Activated CD4-positive, alpha-beta T cell treated with anti-CD3 and anti-CD28 coated beads, Interleukin-2, amount 10 ng/mL, durations not matched to agents 7 days and 5 days (primary cell): Measurements from ENCODE around the gene SCYGR4. TPM values are rescaled to one million over a fixed set of nuclear protein-coding genes. Genes with fewer than 3 reads are reported as not detected.
"Not testable (repeated sequence)": the region's sequence is repeated elsewhere in the genome, so short reads cannot be mapped to it uniquely, and the experiment has no call there.

Experiments
- CTCF ChIA-PET: fragments of 350-600 bp; sonication (Branson Sonifier 250); formaldehyde crosslinking; loops from one replicate; lab custom pipeline; 2021; ENCODE audit warnings: antibody characterized with exemption; lab: Charles Lee
- POLR2A ChIA-PET: fragments of 350-600 bp; sonication (Branson Sonifier 250); formaldehyde crosslinking; loops from one replicate; lab custom pipeline; 2021; ENCODE audit warnings: antibody characterized with exemption; lab: Charles Lee
- DNase-seq: peaks from one replicate; pipeline ENCODE4 v3.0.0-alpha.2; 2020
- H3K27ac Mint-ChIP-seq: one replicate; pipeline ENCODE4 v1.8.0; 2021; ENCODE audit warnings: mild to moderate bottlenecking, moderate library complexity, mixed read lengths
- H3K27me3 Mint-ChIP-seq: one replicate; pipeline ENCODE4 v1.8.0; 2021; ENCODE audit warnings: mixed read lengths
- H3K36me3 Mint-ChIP-seq: one replicate; pipeline ENCODE4 v1.8.0; 2021; ENCODE audit warnings: low read depth, mixed read lengths
- H3K4me1 Mint-ChIP-seq: one replicate; pipeline ENCODE4 v1.8.0; 2021; ENCODE audit warnings: mixed read lengths
- H3K4me3 Mint-ChIP-seq: one replicate; pipeline ENCODE4 v1.8.0; 2021; ENCODE audit warnings: mild to moderate bottlenecking, moderate library complexity, mixed read lengths
- H3K9me3 Mint-ChIP-seq: one replicate; pipeline ENCODE4 v1.8.0; 2021; ENCODE audit warnings: mixed read lengths
- total RNA-seq, 2 experiments: library from RNA; stranded (reverse); gene quantifications; one replicate each; pipeline ENCODE4 v1.2.3, GENCODE V29; 2021

The SCYGR4 gene
- total RNA-seq, 2 experiments from 2014 or later = not detected

GRCh38 chr2:227598835-227599503 lies 18.3 kb upstream of the SCYGR4 start, which contains the start of gene SCYGR2:
Gene SCYGR2, plus strand, starts transcription at chr2:227598893. Its CDS starts 0 bp downstream, at chr2:227598893.
- H3K4me3 Mint-ChIP-seq, H3K27ac Mint-ChIP-seq, H3K36me3 Mint-ChIP-seq, POLR2A ChIA-PET, H3K4me1 Mint-ChIP-seq, DNase-seq, CTCF ChIA-PET, H3K9me3 Mint-ChIP-seq: not testable (repeated sequence)
- H3K27me3 Mint-ChIP-seq = peaks cover 20% of the 10 kb centered on the region

- no peaks in the 10 kb centered on the region for H3K36me3 Mint-ChIP-seq
- H3K4me3 Mint-ChIP-seq = no peak overlapping the region
- H3K4me1 Mint-ChIP-seq = no peaks in the 10 kb centered on the region
- H3K27me3 Mint-ChIP-seq = peaks cover 17% of the 10 kb centered on the region
- POLR2A ChIA-PET = no interaction called here
- CTCF ChIA-PET = no interaction called here
- no peak overlapping the region for H3K27ac Mint-ChIP-seq
- DNase-seq = no peak
- no peaks in the 10 kb centered on the region for H3K9me3 Mint-ChIP-seq
These were observed 14.9 kb upstream of the SCYGR4 start for GRCh38 chr2:227602358-227602757.

GRCh38 chr2:227606476-227606875 lies 10.8 kb upstream of the SCYGR4 start:
- no peak for DNase-seq
- ChIA-PET CTCF (no interaction called here), POLR2A (no interaction called here)

GRCh38 chr2:227607941-227608340 lies 9.4 kb upstream of the SCYGR4 start:
- H3K4me3 Mint-ChIP-seq = no peak overlapping the region
- peaks cover 7% of the 10 kb centered on the region for H3K4me1 Mint-ChIP-seq
- DNase-seq = no peak
- CTCF ChIA-PET = interaction anchor here (0.6 kb wide), 1 partner anchor 1857 kb away, joined by 3 read pairs; no protein-coding TSS in a partner anchor
- H3K27ac Mint-ChIP-seq = no peak overlapping the region
- POLR2A ChIA-PET = no interaction called here
- H3K27me3 Mint-ChIP-seq = peaks cover 41% of the 10 kb centered on the region
- no peaks in the 10 kb centered on the region for H3K36me3 Mint-ChIP-seq
- no peaks in the 10 kb centered on the region for H3K9me3 Mint-ChIP-seq

More at GRCh38 chr2:227606476-227606875, 10.8 kb upstream of the SCYGR4 start:
- no peaks in the 10 kb centered on the region for H3K36me3 Mint-ChIP-seq
- peaks cover 7% of the 10 kb centered on the region for H3K4me1 Mint-ChIP-seq
- no peak overlapping the region for H3K27ac Mint-ChIP-seq
- H3K9me3 Mint-ChIP-seq = no peaks in the 10 kb centered on the region
- H3K27me3 Mint-ChIP-seq = peaks cover 41% of the 10 kb centered on the region
- H3K4me3 Mint-ChIP-seq = no peak overlapping the region

- peaks cover 41% of the 10 kb centered on the region for H3K27me3 Mint-ChIP-seq
- peaks cover 7% of the 10 kb centered on the region for H3K4me1 Mint-ChIP-seq
- H3K4me3 Mint-ChIP-seq = no peak overlapping the region
- H3K36me3 Mint-ChIP-seq = no peaks in the 10 kb centered on the region
- DNase-seq = no peak
- H3K27ac Mint-ChIP-seq = no peak overlapping the region
- H3K9me3 Mint-ChIP-seq = no peaks in the 10 kb centered on the region
- ChIA-PET POLR2A (no interaction called here), CTCF (interaction anchor here (0.6 kb wide), 2 partner anchors 137 to 1858 kb away, joined by 3 read pairs; no protein-coding TSS in a partner anchor)
These were observed 8.5 kb upstream of the SCYGR4 start for GRCh38 chr2:227608561-227609338.

GRCh38 chr2:227610123-227610522 lies 7.2 kb upstream of the SCYGR4 start:
- Mint-ChIP-seq H3K27ac (no peak overlapping the region), H3K4me1 (peaks cover 7% of the 10 kb centered on the region), H3K36me3 (no peaks in the 10 kb centered on the region), H3K27me3 (peaks cover 39% of the 10 kb centered on the region), H3K9me3 (no peaks in the 10 kb centered on the region), H3K4me3 (no peak overlapping the region)
- DNase-seq = no peak
- CTCF ChIA-PET = no interaction called here
- POLR2A ChIA-PET = no interaction called here

GRCh38 chr2:227612546-227613271 lies 4.6 kb upstream of the SCYGR4 start:
- POLR2A ChIA-PET = no interaction called here
- Mint-ChIP-seq H3K27ac (no peak overlapping the region), H3K36me3 (no peaks in the 10 kb centered on the region), H3K27me3 (peaks cover 35% of the 10 kb centered on the region), H3K4me1 (peaks cover 7% of the 10 kb centered on the region), H3K9me3 (no peaks in the 10 kb centered on the region), H3K4me3 (no peak overlapping the region)
- DNase-seq = no peak
- CTCF ChIA-PET = no interaction called here

GRCh38 chr2:227613272-227613660 lies 4.0 kb upstream of the SCYGR4 start:
- CTCF ChIA-PET = no interaction called here
- no peaks in the 10 kb centered on the region for H3K36me3 Mint-ChIP-seq
- peaks cover 7% of the 10 kb centered on the region for H3K4me1 Mint-ChIP-seq
- no peak overlapping the region for H3K4me3 Mint-ChIP-seq
- POLR2A ChIA-PET = no interaction called here
- peaks cover 31% of the 10 kb centered on the region for H3K27me3 Mint-ChIP-seq
- no peaks in the 10 kb centered on the region for H3K9me3 Mint-ChIP-seq
- no peak overlapping the region for H3K27ac Mint-ChIP-seq
- no peak for DNase-seq

GRCh38 chr2:227614246-227614645 lies 3.1 kb upstream of the SCYGR4 start:
- ChIA-PET POLR2A (no interaction called here), CTCF (no interaction called here)
- H3K4me3 Mint-ChIP-seq = no peak overlapping the region
- no peak for DNase-seq
- H3K9me3 Mint-ChIP-seq = no peaks in the 10 kb centered on the region
- H3K27ac Mint-ChIP-seq = no peak overlapping the region
- H3K4me1 Mint-ChIP-seq = peaks cover 4% of the 10 kb centered on the region
- no peaks in the 10 kb centered on the region for H3K36me3 Mint-ChIP-seq
- peaks cover 24% of the 10 kb centered on the region for H3K27me3 Mint-ChIP-seq

- CTCF ChIA-PET = no interaction called here
These were observed 2.6 kb upstream of the SCYGR4 start, which contains the start of gene SCYGR3 for GRCh38 chr2:227614740-227615139. Gene SCYGR3, minus strand, starts transcription at chr2:227614840. Its CDS starts 0 bp downstream, at chr2:227614840.

GRCh38 chr2:227615181-227615580 lies 2.1 kb upstream of the SCYGR4 start:
- CTCF ChIA-PET = no interaction called here
- Mint-ChIP-seq H3K27me3 (peaks cover 19% of the 10 kb centered on the region), H3K4me1 (peaks cover 2% of the 10 kb centered on the region), H3K27ac (no peak overlapping the region), H3K9me3 (no peaks in the 10 kb centered on the region), H3K36me3 (no peaks in the 10 kb centered on the region), H3K4me3 (no peak overlapping the region)
- no peak for DNase-seq
- POLR2A ChIA-PET = no interaction called here

More at GRCh38 chr2:227614740-227615139, 2.6 kb upstream of the SCYGR4 start, which contains the start of gene SCYGR3:
- H3K4me1 Mint-ChIP-seq = peaks cover 4% of the 10 kb centered on the region
- H3K4me3 Mint-ChIP-seq = no peak within 1 kb of the TSS
- H3K27me3 Mint-ChIP-seq = peaks cover 21% of the 10 kb centered on the region
- no peak within 1 kb of the TSS for H3K27ac Mint-ChIP-seq
- no peaks in the 10 kb centered on the region for H3K36me3 Mint-ChIP-seq
- no peak for DNase-seq
- POLR2A ChIA-PET = no interaction called here
- no peaks in the 10 kb centered on the region for H3K9me3 Mint-ChIP-seq

- H3K4me1 Mint-ChIP-seq = no peaks in the 10 kb centered on the region
- no peak overlapping the region for H3K4me3 Mint-ChIP-seq
- no peaks in the 10 kb centered on the region for H3K36me3 Mint-ChIP-seq
- DNase-seq = no peak
- peaks cover 17% of the 10 kb centered on the region for H3K27me3 Mint-ChIP-seq
- ChIA-PET POLR2A (no interaction called here), CTCF (no interaction called here)
- no peak overlapping the region for H3K27ac Mint-ChIP-seq
- no peaks in the 10 kb centered on the region for H3K9me3 Mint-ChIP-seq
These were observed 1.4 kb upstream of the SCYGR4 start for GRCh38 chr2:227615906-227616305.

GRCh38 chr2:227616631-227617030 lies 667 bp upstream of the SCYGR4 start:
- H3K9me3 Mint-ChIP-seq = no peaks in the 10 kb centered on the region
- H3K4me1 Mint-ChIP-seq = no peaks in the 10 kb centered on the region
- no peaks in the 10 kb centered on the region for H3K36me3 Mint-ChIP-seq
- peaks cover 12% of the 10 kb centered on the region for H3K27me3 Mint-ChIP-seq
- no peak for DNase-seq
- no peak overlapping the region for H3K27ac Mint-ChIP-seq
- H3K4me3 Mint-ChIP-seq = no peak overlapping the region
- ChIA-PET POLR2A (no interaction called here), CTCF (no interaction called here)
